ENCODE results near the gene FOXO6. TPM values are rescaled to one million over a fixed set of nuclear protein-coding genes. Genes with fewer than 3 reads are reported as not detected.

FOXO6 gene
- polyA plus RNA-seq, 1 of the 3 experiments (the other 2 are of a cell fraction): 0.35 TPM

DNA sequence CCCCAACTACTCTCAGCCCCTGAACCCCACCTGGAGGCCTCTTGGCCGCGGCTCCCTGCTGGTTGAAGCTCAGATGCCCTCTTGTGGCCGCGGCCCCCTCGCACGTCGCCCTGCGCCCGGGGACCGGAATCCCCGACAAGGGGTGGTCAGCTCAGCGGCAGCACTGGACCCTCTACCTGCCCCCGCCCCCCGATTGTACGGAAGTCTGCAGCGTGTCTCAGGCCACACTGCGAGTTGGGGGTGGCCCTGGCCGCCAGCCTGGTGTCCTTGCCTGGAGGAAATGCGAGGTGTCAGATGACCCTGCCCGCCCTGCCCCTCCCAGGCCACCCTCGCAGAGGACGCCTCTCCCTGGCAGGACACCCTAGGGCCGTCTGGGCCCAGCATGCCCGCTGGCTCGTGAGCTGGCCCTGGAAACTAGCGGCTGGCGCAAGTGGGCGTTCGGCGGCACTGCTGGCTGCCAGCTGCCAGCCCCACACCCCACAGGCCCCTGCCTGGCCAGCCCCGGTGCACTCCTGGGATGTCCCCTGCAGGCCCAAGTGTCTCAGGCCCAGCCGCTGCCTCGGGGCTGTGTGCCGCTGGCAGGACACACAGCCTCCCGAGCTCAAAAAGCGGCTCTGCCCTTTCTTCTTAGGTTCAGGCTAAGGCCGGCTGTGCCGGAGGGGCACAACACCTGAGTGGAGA lies 62.4 kb downstream of the FOXO6 start:
- no peak overlapping the region for H3K27ac ChIP-seq (ENCODE audit: low read depth in 2 of 2, low read length in 1 of 2)
- H4K20me1 ChIP-seq (ENCODE audit: insufficient read depth): no peaks in the 10 kb centered on the region
- POLR2A ChIA-PET: no interaction called here
- H2AFZ ChIP-seq (ENCODE audit: low read depth): no peak overlapping the region
- peaks cover 10% of the 10 kb centered on the region for H3F3A ChIP-seq (replicated peaks; ENCODE audit: insufficient read depth)
- no peak overlapping the region for H3K4me3 ChIP-seq (ENCODE audit: low read depth in 2 of 2, low read length in 1 of 2)
- TF ChIP-seq RAD21 (IDR thresholded peaks at IDR 0.05; ENCODE audit: low read length) (peak; percentile 45), POLR2AphosphoS5 (IDR thresholded peaks at IDR 0.05; ENCODE audit: low read depth, low read length) (no peak), CTCF (IDR thresholded peaks at IDR 0.05) (peak; percentile 40)
- H3K36me3 ChIP-seq (replicated peaks in 1 of 2; ENCODE audit: control insufficient read depth in 1 of 2, insufficient read depth in 2 of 2, low read length in 1 of 2): no peaks in the 10 kb centered on the region
- H3K27me3 ChIP-seq (ENCODE audit: insufficient read depth): no peaks in the 10 kb centered on the region
- no peaks in the 10 kb centered on the region for H3K79me2 ChIP-seq (ENCODE audit: insufficient read depth)
- no peak overlapping the region for H3K4me2 ChIP-seq
- no peak overlapping the region for H3K9ac ChIP-seq
- H3K9me3 ChIP-seq: no peaks in the 10 kb centered on the region
- WGBS (ENCODE audit: low lambda C conversion rate): 81% methylated on average over 15 of the region's 38 CpGs
- DNase-seq: peak; percentile 72
- peaks cover 8 to 17% of the 10 kb centered on the region in 2 experiments; a peak in 3 of 4 replicates for H3K4me1 ChIP-seq (ENCODE audit: control insufficient read depth in 1 of 2, insufficient read depth in 2 of 2, low read depth in 1 of 2, low read length in 1 of 2)
- CTCF ChIA-PET: interaction anchor here (0.6 to 2.7 kb wide), 23 partner anchors 8 to 993 kb away, joined by 3 to 30 read pairs (median 4); partner anchors contain the start of gene FOXO6
- H3K9me2 ChIP-seq: no peaks in the 10 kb centered on the region

- POLR2A ChIA-PET: no interaction called here
- no peak overlapping the region for H3K9ac ChIP-seq
- no peaks in the 10 kb centered on the region for H3K79me2 ChIP-seq (ENCODE audit: insufficient read depth)
- no peak for DNase-seq
- no peak overlapping the region for H3K27ac ChIP-seq (ENCODE audit: low read depth in 2 of 2, low read length in 1 of 2)
- WGBS (ENCODE audit: low lambda C conversion rate): 88% methylated on average over 4 of the region's 4 CpGs
- H3K9me3 ChIP-seq: no peaks in the 10 kb centered on the region
- no peak overlapping the region for H3K4me3 ChIP-seq (ENCODE audit: low read depth in 2 of 2, low read length in 1 of 2)
- H3K36me3 ChIP-seq (replicated peaks in 1 of 2; ENCODE audit: control insufficient read depth in 1 of 2, insufficient read depth in 2 of 2, low read length in 1 of 2): no peaks in the 10 kb centered on the region
- H3K4me1 ChIP-seq (ENCODE audit: control insufficient read depth in 1 of 2, insufficient read depth in 2 of 2, low read depth in 1 of 2, low read length in 1 of 2): peaks cover 0 to 12% of the 10 kb centered on the region in 2 experiments; a peak in 1 of 4 replicates
- TF ChIP-seq SMC3 (IDR thresholded peaks at IDR 0.05; ENCODE audit: low read depth, low read length) (no peak), YY1 (IDR thresholded peaks at IDR 0.05; ENCODE audit: low read depth) (no peak), ZBTB33 (IDR thresholded peaks at IDR 0.05; ENCODE audit: borderline replicate concordance, low read depth) (no peak), JUND (IDR thresholded peaks at IDR 0.05) (no peak), ELF1 (IDR thresholded peaks at IDR 0.05) (no peak), USF2 (IDR thresholded peaks at IDR 0.05; ENCODE audit: borderline replicate concordance, low read depth, low read length) (no peak), IRF3 (IDR thresholded peaks at IDR 0.05; ENCODE audit: low read depth, low read length) (no peak), FOSL2 (IDR thresholded peaks at IDR 0.05; ENCODE audit: borderline replicate concordance, low read depth) (no peak), SIN3A (IDR thresholded peaks at IDR 0.05; ENCODE audit: borderline replicate concordance, low read depth, low read length) (no peak), MEF2A (IDR thresholded peaks at IDR 0.05; ENCODE audit: borderline replicate concordance, low read depth) (no peak), GATA2 (CRISPR knock-in tag; IDR thresholded peaks at IDR 0.05) (no peak), POLR2AphosphoS5 (IDR thresholded peaks at IDR 0.05; ENCODE audit: low read depth, low read length) (no peak), USF1 (IDR thresholded peaks at IDR 0.05; ENCODE audit: borderline replicate concordance, low read depth) (no peak), RCOR1 (IDR thresholded peaks at IDR 0.05; ENCODE audit: low read length) (no peak), RAD21 (IDR thresholded peaks at IDR 0.05; ENCODE audit: low read length) (no peak), CHD2 (IDR thresholded peaks at IDR 0.05; ENCODE audit: low read length, partially characterized antibody) (no peak), NRF1 (IDR thresholded peaks at IDR 0.05; ENCODE audit: low read depth, low read length) (no peak), EZH2phosphoT487 (IDR thresholded peaks at IDR 0.05; ENCODE audit: borderline replicate concordance, low read depth) (no peak), TAF1 (IDR thresholded peaks at IDR 0.05; ENCODE audit: borderline replicate concordance, low read depth, low read length) (no peak)
- CTCF ChIA-PET: interaction anchor here (1.0 to 2.7 kb wide), 2 partner anchors 9 to 141 kb away, joined by 3 to 30 read pairs; no protein-coding TSS in a partner anchor
- H3K9me2 ChIP-seq: no peaks in the 10 kb centered on the region
- no peak overlapping the region for H3K4me2 ChIP-seq
- no peak overlapping the region for H2AFZ ChIP-seq (ENCODE audit: low read depth)
- H3K27me3 ChIP-seq (ENCODE audit: insufficient read depth): no peaks in the 10 kb centered on the region
- peaks cover 10% of the 10 kb centered on the region for H3F3A ChIP-seq (replicated peaks; ENCODE audit: insufficient read depth)
- H4K20me1 ChIP-seq (ENCODE audit: insufficient read depth): no peaks in the 10 kb centered on the region
Observed at GRCh38 chr1:41424581-41425118, 63.4 kb downstream of the FOXO6 start.
